Chondrocyte (in vitro differentiated cells): ENCODE results near the gene FAM53B. TPM values are rescaled to one million over a fixed set of nuclear protein-coding genes. Genes with fewer than 3 reads are reported as not detected.
"Not testable (repeated sequence)": the region's sequence is repeated elsewhere in the genome, so short reads cannot be mapped to it uniquely, and the experiment has no call there.

Source experiments
- DNase-seq: peaks from one replicate; pipeline ENCODE4 v3.0.0; 2021; ENCODE audit warnings: mixed read lengths, low spot score
- H3K27ac Mint-ChIP-seq: one replicate; pipeline ENCODE4 v1.8.0; 2021; ENCODE audit warnings: mild to moderate bottlenecking, moderate library complexity, mixed read lengths; ENCODE audit not compliant: unreplicated experiment
- H3K27me3 Mint-ChIP-seq: 2 replicates; pipeline ENCODE4 v1.8.0; 2021; ENCODE audit warnings: low read depth, mixed read lengths
- H3K36me3 Mint-ChIP-seq: 2 replicates; pipeline ENCODE4 v1.8.0; 2021; ENCODE audit warnings: low read depth, mixed read lengths
- H3K4me1 Mint-ChIP-seq: 2 replicates; pipeline ENCODE4 v1.8.0; 2021; ENCODE audit warnings: low read depth, mild to moderate bottlenecking, mixed read lengths
- H3K4me3 Mint-ChIP-seq: one replicate; pipeline ENCODE4 v1.8.0; 2021; ENCODE audit warnings: mild to moderate bottlenecking, moderate library complexity, mixed read lengths; ENCODE audit not compliant: unreplicated experiment
- H3K9me3 Mint-ChIP-seq: 2 replicates; pipeline ENCODE4 v1.8.0; 2021; ENCODE audit warnings: low read depth, mixed read lengths
- total RNA-seq: library from RNA; stranded (reverse); gene quantifications from 3 replicates; pipeline ENCODE4 v1.2.1, GENCODE V29; 2021
- TF ChIP-seq, protein P1 (sequence below): fragments of 200-600 bp; sonication (generic); IDR thresholded peaks from 2 replicates; pipeline ENCODE4 v1.5.0; 2021; ENCODE audit warnings: antibody characterized with exemption, mild to moderate bottlenecking, moderate library complexity

The FAM53B gene
- total RNA-seq, 1 donor from 2014 or later, result 16.1 TPM

DNA sequence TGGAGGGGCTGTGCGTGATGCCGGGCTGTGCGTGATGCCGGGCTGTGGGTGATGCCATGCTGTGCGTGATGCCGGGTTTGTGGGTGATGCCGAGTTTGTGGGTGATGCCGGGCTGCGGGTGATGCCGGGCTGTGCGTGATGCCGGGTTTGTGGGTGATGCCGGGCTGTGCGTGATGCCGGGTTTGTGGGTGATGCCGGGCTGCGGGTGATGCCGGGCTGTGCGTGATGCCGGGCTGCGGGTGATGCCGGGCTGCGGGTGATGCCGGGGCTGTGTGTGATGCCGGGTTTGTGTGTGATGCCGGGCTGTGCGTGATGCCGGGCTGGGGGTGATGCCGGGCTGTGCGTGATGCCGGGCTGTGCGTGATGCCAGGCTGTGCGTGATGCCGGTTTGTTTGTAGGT is 128.9 kb downstream of the FAM53B start:
- H3K9me3 Mint-ChIP-seq, result no peaks in the 10 kb centered on the region
- H3K27ac Mint-ChIP-seq, result no peak overlapping the region
- H3K4me1 Mint-ChIP-seq, result peaks cover 10% of the 10 kb centered on the region
- no peak for DNase-seq
- no peaks in the 10 kb centered on the region for H3K27me3 Mint-ChIP-seq
- no peak overlapping the region for H3K4me3 Mint-ChIP-seq
- TF ChIP-seq, protein P1, sequence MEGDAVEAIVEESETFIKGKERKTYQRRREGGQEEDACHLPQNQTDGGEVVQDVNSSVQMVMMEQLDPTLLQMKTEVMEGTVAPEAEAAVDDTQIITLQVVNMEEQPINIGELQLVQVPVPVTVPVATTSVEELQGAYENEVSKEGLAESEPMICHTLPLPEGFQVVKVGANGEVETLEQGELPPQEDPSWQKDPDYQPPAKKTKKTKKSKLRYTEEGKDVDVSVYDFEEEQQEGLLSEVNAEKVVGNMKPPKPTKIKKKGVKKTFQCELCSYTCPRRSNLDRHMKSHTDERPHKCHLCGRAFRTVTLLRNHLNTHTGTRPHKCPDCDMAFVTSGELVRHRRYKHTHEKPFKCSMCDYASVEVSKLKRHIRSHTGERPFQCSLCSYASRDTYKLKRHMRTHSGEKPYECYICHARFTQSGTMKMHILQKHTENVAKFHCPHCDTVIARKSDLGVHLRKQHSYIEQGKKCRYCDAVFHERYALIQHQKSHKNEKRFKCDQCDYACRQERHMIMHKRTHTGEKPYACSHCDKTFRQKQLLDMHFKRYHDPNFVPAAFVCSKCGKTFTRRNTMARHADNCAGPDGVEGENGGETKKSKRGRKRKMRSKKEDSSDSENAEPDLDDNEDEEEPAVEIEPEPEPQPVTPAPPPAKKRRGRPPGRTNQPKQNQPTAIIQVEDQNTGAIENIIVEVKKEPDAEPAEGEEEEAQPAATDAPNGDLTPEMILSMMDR, result no peak
- H3K36me3 Mint-ChIP-seq, result no peaks in the 10 kb centered on the region

GRCh38 chr10:124614003-124614659 is 130.0 kb downstream of the FAM53B start:
- TF ChIP-seq, protein P1, result no peak
- DNase-seq, result no peak
- H3K27ac Mint-ChIP-seq, result no peak overlapping the region
- no peaks in the 10 kb centered on the region for H3K27me3 Mint-ChIP-seq
- no peaks in the 10 kb centered on the region for H3K36me3 Mint-ChIP-seq
- H3K9me3 Mint-ChIP-seq, result no peaks in the 10 kb centered on the region
- H3K4me1 Mint-ChIP-seq, result peaks cover 6% of the 10 kb centered on the region
- no peak overlapping the region for H3K4me3 Mint-ChIP-seq

- no peaks in the 10 kb centered on the region for H3K36me3 Mint-ChIP-seq
- H3K27ac Mint-ChIP-seq, result no peak overlapping the region
- H3K4me1 Mint-ChIP-seq, result peaks cover 3% of the 10 kb centered on the region
- DNase-seq, result no peak
- TF ChIP-seq, protein P1, result no peak
- no peak overlapping the region for H3K4me3 Mint-ChIP-seq
- no peaks in the 10 kb centered on the region for H3K9me3 Mint-ChIP-seq
- no peaks in the 10 kb centered on the region for H3K27me3 Mint-ChIP-seq
These were observed 131.3 kb downstream of the FAM53B start for GRCh38 chr10:124612611-124613498.

- TF ChIP-seq, protein P1, result no peak
- no peak overlapping the region for H3K4me3 Mint-ChIP-seq
- H3K9me3 Mint-ChIP-seq, result no peaks in the 10 kb centered on the region
- H3K27me3 Mint-ChIP-seq, result no peaks in the 10 kb centered on the region
- H3K27ac Mint-ChIP-seq, result no peak overlapping the region
- no peaks in the 10 kb centered on the region for H3K4me1 Mint-ChIP-seq
- H3K36me3 Mint-ChIP-seq, result no peaks in the 10 kb centered on the region
- no peak for DNase-seq
These were observed 132.4 kb downstream of the FAM53B start for GRCh38 chr10:124611738-124612137.

- H3K36me3 Mint-ChIP-seq, H3K4me3 Mint-ChIP-seq, H3K9me3 Mint-ChIP-seq, DNase-seq, H3K27me3 Mint-ChIP-seq, H3K4me1 Mint-ChIP-seq, H3K27ac Mint-ChIP-seq: not testable (repeated sequence)
These were observed 133.3 kb downstream of the FAM53B start for GRCh38 chr10:124610851-124611250.

DNA sequence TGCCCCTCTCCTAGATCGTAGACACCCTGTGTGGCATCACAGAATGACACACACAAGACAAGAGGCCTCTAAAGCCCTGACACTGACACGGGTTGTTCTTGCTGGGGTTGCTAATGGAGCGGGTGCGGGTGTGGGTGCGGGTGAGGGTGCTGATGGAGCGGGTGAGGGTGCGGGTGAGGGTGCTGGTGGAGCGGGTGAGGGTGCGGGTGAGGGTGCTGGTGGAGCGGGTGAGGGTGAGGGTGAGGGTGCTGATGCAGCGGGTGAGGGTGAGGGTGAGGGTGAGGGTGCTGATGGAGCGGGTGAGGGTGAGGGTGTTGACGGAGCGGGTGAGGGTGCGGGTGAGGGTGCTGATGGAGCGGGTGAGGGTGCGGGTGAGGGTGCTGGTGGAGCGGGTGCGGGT is 134.0 kb downstream of the FAM53B start:
- H3K27me3 Mint-ChIP-seq, H3K4me3 Mint-ChIP-seq, DNase-seq, H3K9me3 Mint-ChIP-seq, H3K4me1 Mint-ChIP-seq, H3K27ac Mint-ChIP-seq, H3K36me3 Mint-ChIP-seq: not testable (repeated sequence)
